ENCODE data around the gene SLIT1.
"Not testable (repeated sequence)": the region's sequence is repeated elsewhere in the genome, so short reads cannot be mapped to it uniquely, and the experiment has no call there.

Gene SLIT1

DNA sequence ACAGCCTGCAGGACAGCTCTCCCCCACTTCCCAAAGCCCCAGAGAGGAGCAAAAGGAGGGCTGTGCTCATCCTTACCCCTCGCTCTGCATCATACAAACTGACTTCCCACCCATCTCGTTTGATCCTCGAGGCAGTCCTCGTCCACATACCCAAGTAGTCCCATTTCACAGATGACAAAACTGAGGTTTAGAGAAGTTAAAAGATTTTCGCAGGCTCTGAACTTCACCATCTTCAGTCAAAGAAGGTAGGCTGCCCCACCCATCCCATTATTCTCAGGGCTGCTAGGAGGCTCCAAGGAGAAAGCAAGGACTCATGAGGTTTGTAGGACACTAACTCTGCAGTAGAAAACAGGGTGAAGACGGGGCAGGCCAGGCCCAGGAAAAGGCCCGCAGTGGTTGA is 147.1 kb downstream of the SLIT1 start:
- no peak for DNase-seq

DNA sequence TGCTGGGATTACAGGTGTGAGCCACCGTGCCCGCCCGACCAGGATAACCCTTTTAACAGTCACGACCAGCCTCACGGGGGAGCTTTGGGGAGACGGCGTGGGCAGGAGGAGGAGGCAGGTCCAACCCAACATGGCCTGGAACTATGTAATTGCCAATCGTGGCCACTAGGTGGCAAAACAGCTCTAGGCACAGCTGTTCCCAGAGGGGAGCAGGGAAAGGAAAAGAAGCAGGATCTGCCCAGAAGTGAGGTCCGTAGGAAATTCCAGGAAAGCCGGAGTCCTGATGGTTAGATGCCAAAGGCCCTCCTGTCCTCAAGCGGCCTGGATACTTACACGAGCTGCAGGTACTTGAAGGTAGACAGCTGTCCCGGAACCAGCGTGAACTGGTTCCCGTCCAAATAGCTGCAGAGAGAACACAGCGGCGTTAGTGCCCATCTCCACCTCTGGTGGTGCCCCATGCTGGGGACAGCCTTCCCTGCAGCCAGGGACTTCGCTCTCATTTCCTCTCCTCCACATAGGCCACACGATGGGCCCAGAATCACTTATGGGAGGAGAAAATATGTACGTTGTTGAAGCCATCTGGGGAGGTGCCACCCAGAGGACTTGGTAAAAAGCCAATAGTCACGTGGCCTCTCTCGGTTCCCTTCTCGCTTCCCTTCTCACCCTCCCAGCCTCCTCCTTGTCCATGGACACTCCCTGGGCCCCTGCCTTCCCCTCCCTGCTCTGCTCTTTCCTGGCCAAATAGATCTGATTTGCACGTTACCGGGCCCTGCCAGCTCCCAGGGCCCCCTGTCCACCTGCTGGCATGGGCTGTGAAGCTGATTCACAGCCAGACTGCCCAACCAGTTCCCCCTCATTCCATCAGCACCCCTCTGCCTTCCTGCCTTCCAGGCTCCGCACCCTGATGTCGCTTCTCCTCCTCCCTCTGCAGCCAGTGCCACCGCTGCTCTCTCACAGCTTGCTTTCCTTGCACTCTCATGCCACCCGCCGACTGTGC is 148.1 kb downstream of the SLIT1 start:
- peak; percentile 69 for DNase-seq

DNA sequence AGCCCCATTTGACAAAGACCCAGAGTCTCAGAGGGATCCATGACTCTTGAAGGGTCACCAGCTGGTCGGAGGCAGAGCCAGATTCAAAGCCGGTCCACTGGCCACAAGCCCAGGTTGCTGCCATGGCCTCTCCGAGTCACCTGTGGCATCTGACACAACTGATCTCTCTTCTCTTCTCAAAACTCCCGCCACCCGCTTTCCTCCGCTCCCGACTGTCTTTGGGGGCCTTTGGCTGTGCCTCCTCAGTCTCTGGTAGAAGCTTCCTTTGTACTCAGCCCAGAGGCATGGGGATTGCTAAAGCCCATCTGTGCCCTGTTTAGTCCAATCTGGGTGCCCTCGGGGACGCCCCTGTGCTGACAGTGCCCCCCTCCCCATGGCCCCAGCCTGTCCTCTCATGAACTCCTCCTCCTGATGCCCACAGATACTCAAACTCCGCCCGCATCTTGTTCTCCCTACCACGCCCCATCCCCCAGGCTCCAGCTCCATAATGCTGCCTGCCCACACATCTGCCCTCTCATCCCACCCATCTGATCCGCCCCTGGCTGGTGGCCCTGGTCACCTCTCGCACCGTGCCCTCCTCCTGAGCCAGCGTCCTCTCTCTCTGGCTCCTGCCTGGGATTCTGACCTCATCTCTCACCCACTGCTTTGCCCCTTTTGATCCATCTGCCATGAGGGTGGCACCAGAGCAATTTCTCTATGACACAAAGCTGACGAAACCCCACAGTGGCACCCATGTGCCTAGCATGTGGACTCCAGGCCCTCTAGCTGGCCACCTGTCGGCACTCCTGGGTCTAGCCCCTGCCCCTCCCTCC is 150.6 kb downstream of the SLIT1 start:
- DNase-seq, result no peak

DNA sequence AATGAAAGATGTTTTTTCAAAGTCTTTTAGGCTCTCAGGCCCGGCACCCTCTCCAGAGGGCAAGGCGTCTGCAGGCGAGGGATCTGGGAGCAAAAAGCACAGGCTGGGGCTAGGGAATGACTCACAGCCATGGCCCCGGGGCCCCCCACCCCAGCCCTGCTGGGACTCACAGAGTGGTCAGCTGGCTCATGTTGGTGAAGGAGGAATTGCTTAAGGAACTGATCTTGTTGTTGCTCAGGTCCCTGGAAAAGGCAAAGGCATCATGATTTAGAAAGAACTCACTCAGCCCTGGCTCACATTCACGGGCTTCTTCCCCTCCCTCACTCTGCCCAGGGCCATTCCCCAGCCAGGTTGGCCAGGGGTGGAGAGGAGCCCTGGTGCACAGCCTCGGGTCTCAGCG is 151.5 kb downstream of the SLIT1 start:
- DNase-seq, result no peak

DNA sequence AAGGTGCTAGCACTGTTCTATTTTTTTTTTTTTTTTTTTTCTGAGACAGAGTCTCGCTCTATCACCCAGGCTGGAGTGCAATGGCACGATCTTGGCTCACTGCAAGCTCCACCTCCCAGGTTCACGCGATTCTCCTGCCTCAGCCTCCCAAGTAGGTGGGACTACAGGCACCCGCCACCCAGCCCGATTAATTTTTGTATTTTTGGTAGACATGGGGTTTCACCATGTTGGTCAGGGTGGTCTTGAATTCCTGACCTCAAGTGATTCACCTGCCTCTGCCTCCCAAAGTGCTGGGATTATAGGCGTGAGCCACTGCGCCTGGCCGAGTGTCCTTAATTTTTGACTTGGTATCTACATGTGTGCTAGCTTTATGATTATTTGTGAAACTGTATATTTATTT is 151.9 kb downstream of the SLIT1 start:
- DNase-seq, result not testable (repeated sequence)

DNA sequence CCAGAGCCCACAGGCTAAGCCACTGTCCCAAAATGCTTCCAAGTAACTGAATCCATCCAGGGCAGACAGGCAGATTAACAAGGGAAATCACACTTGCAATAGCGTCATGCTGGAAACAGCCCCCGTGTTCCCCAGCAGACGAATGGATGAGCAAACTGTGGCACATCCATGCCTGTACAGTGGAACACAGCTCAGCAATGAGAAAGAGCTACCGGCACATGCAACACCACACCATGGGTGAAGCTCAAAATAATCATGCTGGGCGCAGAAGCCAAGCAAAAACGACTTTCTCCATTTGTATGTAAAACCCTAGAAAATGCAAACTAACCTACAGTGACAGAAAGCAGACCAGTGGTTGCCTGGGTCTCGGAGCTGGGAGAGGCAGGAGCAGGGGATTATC is 153.1 kb downstream of the SLIT1 start:
- DNase-seq, result no peak

DNA sequence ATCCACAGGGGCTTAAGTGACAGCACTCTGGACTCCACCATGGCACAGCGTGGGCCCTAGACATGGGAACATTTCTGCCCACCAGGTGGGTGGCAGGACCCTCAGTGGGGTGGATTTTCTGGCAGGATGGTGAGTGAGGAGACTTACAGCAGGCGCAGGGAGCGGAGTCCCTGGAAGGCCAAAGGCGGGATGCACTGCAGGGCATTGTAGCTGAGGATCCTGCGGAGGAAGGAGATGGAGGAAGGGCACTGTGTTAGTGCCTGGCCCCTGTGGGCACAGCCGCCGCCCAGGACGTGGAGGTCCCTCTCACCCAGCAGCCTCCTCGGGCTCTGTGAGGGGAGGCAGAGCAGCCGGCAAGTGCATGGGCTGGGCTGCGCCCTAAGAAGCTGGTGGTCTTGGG is 154.3 kb downstream of the SLIT1 start:
- DNase-seq, result no peak

DNA sequence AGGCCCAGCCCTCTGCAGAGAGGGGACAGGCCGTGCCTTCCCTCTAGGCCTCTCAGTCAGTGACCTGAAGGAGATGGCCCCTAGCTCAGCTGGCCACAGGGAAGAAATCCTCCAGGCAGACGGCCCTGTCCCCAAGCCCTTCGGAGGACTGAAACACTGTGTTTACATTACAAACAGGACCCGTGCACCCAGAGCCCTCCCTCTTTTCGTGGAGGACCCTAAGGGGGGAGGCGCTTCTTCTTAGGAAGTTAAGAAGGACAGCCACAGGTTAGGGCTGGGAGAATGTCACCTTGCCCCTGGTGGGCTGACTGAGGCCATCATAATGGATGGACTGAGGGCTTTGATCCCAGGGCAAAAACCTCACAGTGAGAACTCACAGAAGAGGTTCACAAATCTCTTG is 154.9 kb downstream of the SLIT1 start:
- no peak for DNase-seq

DNA sequence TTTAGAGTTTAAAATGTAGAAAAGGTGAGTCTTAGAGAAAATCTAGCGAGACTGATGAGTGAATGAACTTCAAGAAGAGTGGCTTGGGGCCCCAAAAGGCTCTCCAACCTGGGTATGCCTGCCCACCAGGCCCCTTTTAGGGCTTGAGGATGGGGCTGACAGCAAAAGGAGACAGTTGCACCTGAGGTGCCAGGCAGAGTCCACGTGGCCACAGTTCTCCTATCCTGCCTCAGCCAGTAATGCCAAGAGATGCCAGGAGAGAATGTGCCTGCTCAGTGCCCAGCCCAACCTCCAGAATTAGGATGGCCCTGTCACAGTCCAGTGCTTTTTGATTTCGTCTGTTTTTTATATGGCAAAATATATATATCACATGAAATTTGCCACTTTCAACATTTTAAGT is 156.5 kb downstream of the SLIT1 start:
- DNase-seq, result no peak

DNA sequence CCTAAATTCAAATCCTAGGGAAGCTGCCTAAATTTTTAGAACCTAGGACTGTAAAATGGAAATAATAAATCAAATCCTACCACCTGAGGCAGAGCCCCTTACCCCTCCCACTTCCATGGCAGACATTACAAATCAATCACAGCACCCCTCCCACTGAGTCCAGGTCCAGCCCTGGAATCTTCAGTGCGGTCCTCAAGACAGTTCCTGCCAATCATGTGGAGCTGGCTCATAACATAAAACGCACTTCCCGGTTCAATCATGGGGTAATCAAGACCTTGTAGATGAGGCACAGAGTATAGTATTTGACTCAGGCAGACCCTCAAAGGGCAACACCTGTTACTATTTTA is 157.0 kb downstream of the SLIT1 start:
- no peak for DNase-seq

DNA sequence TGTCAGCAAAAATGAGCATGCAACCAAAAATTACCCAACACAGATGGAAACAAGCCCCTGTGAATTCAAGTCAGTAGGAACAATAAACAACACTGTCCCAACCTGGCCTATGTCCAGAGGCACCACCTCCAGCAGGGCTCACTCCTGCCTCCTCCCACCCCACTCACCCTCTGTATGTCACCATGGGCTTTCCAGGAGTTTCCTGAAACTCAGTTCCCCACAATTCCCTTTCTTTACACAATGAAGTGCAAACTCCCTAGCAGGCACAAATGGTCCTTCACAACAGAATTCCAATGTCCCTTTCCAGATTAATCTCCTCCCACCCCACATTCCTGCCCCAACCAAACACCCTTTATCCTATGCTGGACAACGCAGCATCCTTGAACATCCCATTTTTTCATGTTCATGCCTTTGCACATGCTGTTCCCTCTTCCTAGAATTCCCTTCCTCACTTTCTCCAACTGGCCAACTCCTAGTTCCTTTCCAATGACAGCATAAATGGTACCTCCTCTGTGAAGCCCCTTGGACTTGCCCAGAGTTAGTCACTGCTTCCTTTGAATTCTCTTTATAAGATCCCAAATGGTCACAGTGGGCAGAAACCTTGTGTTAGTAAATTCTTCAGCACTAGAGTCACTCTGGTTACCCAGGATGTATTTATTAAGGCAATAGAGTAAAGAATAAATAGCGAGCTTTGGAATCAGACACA is 157.5 kb downstream of the SLIT1 start:
- no peak for DNase-seq

DNA sequence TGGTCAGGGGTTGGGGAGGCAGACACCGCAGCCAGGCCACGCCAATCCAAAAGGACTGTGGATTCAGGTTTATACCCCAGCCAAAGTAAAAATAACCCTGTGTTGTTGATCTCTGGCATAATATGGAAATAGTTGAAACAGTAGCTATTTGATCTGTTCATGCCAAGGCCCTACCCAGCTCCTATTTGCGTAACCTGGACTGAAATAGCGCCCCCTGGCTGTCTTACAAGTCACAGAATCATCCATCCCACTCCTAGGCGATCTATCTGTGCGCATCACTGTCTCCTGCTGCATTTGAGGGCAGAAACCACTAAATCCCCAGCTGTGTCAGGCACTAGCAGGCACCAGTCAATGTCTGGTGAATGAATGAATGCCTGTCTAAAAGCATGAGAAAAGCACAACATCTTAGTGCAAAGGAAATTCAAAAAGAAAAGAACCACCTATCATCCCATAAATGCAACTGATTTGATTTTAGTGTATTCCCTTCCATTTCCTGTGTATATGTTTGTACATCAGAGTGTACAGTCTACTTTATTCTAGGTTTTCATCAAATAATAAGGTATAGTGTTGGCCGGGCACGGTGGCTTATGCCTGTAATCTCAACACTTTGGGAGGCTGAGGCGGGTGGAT is 160.0 kb downstream of the SLIT1 start:
- no peak for DNase-seq

DNA sequence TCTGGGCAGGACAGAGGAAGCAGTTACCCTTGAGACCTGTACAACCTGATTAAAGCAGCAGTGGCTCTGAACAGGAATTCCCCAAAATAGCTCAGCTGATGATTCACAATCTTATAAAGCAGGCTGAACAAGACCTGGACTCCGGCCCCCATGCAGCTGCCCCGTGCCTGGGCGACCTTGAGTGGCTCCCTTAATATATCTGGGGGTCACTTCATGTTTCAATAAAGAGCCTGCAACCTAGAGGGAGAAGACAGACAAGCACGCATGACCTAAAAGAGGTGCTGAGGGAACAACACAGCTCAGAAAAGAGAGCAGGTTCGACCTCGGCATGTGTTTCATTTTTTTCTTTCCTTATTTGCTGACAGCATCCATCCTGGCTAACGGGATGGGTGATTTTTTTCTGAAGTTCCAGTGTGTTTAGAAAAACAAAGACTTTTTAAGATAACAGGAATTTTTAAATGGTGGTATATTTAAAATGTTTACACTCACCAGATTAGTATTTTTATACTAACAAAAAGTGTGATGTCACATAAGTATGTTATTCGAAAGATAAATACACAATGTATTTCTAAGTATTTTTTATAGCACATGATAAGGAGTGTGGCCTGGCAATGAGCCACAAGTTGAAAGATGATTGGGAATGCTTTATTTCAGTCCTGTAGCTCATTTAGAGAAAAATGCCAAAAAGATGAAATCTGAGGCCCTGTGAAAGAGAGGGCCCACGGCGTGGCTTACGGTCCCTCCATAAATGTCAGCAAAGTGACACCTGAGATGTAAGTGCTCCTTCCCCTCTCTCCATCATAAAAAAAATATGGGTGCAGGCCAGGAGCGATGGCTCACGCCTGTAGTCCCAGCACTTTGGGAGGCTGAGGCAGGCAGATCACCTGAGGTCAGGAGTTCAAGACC is 161.3 kb downstream of the SLIT1 start:
- no peak for DNase-seq

DNA sequence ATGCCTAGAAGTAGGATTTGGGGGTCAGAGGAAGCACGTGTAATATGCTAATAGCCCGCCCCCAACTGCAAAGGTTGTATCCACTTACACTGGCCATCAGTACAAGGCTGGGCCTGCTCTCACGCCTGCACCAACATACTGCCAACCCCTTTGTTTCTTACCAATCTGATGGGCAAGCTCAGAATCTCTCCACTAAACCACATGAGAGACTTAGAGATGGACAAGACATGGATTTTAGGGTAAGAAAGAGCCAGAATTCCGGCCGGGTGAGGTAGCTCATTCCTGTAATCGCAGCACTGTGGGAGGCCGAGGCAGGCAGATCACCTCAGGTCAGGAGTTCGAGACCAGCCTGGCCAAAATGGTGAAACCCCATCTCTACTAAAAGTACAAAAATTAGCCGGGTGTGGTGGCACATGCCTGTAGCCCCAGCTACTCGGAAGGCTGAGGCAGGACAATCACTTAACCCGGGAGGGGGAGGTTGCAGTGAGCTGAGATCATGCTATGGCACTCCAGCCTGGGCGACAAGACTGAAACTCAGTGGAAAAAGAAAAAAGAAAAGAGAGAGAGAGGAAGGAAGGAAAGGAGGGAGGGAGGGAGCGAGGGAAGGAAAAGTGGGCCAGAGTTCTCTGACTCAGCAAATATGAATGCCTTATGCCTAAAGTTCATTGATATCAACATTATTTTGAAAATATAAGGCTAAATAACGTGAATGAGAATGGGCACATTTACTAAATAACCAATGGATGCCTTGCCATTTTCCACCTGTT is 162.2 kb downstream of the SLIT1 start:
- no peak for DNase-seq

DNA sequence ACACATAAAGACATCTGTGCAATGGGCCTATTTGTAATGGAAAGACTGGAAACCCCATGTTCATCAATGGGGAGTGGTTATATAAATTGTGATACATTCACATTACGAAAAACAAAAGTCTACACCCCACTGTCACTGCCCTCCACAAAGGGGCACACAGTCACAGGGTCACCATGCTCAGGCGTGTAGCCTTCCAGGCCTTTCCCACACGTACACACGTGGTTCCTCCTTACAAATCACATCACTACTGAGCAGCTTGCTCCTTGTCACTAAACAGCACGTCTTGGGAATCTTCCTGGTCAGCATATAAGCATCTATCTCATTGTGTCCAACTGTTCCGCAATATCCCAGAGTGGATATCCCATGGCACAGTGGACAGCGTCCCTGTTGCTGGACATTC is 163.1 kb downstream of the SLIT1 start:
- DNase-seq, result no peak

DNA sequence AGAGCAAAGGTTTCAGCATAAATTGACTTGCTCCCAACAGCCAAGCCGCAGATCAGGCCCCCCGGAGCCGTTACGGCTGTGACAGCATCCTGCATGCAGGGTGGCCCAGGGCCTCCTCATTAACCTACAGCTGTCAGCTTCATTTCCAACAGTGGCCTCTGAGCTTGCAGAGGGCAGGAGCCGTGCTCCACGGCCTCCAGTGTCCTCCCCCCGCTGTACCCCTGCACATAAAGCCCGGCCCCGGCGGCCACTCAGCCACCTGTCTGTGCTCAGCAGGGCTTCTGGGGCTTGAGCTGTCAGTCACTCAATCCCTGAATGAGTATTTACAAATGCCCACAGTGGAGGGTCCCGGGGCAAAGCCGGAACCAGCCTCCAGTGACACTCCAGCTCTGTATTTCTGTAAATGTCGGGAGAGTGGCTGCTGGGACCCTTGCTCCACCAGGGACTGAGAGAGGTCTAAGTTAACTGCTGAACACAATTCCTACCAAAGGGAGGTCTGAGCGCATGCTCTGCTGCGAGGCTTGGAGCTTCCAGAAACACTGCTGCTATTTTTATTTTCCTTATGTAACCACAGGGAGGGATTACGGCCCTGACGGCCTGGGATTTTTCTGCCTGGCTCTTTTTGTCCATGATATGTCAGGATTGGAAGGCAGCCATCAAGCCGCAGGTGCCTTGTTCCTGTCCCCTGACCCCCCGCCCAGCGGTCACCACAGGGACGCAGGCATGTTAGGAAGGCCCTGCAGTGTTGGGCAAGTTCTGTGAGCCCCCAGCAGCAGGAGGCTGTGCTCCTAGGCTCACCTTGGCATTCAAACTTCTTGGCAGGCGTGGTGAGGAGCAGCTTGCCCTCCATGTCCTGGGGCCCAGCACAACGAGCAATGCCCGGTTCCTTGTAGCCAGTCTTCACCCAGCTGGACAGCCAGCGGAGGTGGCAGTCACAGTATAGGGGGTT is 165.0 kb downstream of the SLIT1 start:
- DNase-seq, result no peak

DNA sequence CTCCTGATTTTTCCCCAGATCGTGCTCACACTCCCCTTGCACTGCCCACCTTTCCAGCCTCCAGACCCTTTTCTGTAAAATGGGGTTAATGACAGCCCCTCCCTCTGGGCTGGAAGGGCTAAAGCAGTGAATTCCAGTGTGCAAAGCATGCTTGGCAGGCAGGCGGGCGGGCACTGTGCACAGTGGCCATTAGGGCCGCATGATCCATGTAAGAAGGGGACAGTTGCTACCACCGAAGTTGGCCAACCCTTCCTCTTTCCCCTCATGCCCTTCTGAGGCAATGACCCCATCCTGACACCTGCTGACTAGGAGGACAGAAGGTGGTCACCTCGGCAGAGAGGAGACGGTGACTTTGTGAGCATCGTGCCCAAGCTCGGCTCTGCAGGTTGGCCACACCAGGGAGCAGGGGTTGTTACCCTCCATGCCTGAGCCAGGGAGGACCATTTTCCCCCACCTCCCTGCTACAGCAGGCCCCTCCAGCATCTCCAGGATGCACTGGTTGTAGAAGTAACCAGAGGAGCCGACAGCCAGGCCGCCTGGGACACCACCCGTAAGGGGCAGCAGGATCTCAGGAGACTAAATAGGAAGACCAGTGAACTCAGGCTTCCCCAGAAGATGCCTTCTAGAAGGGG is 166.4 kb downstream of the SLIT1 start:
- DNase-seq, result no peak

DNA sequence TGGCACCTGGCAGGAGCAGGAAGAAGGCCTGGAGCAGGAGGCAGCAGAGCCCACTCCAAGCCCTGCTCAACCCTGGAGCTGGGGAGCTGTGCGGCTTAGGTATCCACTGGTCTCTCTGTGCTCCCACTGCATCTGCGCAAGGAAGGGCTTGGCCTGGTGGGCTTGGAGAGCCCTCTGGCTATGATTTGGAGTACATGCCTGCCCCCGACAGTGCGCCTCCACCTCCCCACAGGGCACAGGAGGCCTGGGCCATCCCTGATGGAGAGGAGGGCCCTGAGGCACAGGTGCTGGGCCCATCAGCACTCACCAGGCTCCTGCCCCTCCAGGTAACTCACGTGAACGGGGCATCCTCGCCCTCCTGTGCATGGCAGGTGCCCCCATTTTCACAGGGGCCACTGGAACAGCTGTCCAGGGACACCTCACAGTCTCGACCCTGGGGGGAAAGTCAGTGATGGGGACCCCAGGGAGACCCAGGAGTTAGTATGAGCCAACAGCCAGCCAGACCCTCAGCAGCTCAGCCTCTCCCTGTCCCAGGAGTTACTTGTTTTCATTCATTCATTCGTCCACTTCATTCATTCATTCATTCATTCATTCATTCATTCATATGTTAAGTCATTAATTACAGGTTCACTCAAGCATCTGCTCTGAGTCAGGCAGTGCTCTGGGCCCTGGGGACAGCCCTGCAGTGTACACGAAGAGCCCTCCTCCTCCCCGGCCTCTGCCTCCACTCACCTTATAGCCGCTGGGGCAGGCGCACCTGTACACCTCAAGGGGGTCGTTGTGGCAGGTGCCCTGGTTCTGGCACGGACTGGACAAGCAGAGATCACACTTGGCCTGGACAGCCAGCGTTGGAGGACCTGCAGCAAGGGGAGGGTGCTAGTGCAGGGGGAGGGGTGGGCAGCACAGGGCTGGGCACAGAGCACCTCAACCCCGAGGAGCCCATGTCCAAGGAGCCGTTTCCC is 167.2 kb downstream of the SLIT1 start:
- no peak for DNase-seq

Data from DMS 273 treated with DMSO at 0.1 percent for 48 hours (cell line).